ENCODE data around the gene SHISA7.

SHISA7 gene

DNA sequence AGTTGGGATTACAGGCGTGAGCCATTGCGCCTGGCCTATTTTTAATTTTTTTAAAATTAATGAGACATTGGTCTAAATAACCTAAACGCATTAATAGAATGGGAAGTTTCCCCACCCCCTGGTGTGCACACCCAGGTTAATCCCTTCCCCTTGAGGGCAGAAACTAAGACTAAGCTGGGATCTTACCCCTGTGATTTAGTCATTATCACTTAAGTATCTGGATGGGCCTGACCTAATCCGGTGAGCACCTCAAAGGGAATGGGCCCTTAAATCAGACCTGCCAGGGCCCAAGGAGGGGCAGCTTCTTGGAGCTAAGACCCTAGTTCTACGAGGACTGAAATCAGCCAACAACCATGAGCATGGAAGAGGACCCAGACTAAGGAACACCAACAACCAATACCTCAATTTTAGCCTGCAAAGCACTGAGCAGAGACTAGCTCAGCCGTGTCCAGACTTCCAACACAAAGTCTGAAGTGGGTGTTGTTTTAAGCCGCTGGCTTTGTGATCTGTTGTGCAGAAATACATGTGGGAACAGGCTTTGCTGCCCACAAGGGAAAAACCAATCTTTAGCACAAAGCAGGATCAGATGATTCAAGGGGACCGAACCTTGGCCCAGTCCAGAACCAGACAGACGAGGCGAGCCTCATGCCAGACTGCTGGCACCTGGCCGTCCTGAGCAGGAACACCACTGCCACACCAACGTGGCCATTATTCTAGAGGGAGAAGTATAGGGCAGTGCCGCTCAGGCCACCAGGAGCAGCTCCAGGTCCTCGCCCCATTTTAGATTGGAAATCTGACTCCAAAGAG lies 42.6 kb downstream of the SHISA7 start:
- no peak for DNase-seq (ENCODE audit: low read depth, low spot score)
- ChIA-PET POLR2A (no interaction called here), CTCF (interaction anchor here (1.0 to 1.2 kb wide), 5 partner anchors 10 to 240 kb away, joined by 3 to 4 read pairs (median 3); partner anchors contain the start of gene TMEM238)
- TF ChIP-seq, protein P1, sequence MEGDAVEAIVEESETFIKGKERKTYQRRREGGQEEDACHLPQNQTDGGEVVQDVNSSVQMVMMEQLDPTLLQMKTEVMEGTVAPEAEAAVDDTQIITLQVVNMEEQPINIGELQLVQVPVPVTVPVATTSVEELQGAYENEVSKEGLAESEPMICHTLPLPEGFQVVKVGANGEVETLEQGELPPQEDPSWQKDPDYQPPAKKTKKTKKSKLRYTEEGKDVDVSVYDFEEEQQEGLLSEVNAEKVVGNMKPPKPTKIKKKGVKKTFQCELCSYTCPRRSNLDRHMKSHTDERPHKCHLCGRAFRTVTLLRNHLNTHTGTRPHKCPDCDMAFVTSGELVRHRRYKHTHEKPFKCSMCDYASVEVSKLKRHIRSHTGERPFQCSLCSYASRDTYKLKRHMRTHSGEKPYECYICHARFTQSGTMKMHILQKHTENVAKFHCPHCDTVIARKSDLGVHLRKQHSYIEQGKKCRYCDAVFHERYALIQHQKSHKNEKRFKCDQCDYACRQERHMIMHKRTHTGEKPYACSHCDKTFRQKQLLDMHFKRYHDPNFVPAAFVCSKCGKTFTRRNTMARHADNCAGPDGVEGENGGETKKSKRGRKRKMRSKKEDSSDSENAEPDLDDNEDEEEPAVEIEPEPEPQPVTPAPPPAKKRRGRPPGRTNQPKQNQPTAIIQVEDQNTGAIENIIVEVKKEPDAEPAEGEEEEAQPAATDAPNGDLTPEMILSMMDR (IDR thresholded peaks at IDR 0.05; ENCODE audit: insufficient read depth, low read length, missing control alignments) = no peak
- no peak overlapping the region for H3K4me3 ChIP-seq (ENCODE audit: low read depth, low read length)

GRCh38 chr19:55398200-55398925 lies 44.7 kb downstream of the SHISA7 start:
- TF ChIP-seq, protein P1 (IDR thresholded peaks at IDR 0.05; ENCODE audit: insufficient read depth, low read length, missing control alignments) = no peak
- POLR2A ChIA-PET = interaction anchor here (1.0 to 1.8 kb wide), 2 partner anchors 9 to 139 kb away, joined by 3 to 22 read pairs; partner anchors contain the start of genes PPP6R1 and UBE2S
- H3K4me3 ChIP-seq (ENCODE audit: low read depth, low read length) = no peak overlapping the region
- DNase-seq (ENCODE audit: low read depth, low spot score) = no peak
- CTCF ChIA-PET = interaction anchor here (1.4 kb wide), 2 partner anchors 8 to 104 kb away, joined by 4 read pairs; no protein-coding TSS in a partner anchor

DNA sequence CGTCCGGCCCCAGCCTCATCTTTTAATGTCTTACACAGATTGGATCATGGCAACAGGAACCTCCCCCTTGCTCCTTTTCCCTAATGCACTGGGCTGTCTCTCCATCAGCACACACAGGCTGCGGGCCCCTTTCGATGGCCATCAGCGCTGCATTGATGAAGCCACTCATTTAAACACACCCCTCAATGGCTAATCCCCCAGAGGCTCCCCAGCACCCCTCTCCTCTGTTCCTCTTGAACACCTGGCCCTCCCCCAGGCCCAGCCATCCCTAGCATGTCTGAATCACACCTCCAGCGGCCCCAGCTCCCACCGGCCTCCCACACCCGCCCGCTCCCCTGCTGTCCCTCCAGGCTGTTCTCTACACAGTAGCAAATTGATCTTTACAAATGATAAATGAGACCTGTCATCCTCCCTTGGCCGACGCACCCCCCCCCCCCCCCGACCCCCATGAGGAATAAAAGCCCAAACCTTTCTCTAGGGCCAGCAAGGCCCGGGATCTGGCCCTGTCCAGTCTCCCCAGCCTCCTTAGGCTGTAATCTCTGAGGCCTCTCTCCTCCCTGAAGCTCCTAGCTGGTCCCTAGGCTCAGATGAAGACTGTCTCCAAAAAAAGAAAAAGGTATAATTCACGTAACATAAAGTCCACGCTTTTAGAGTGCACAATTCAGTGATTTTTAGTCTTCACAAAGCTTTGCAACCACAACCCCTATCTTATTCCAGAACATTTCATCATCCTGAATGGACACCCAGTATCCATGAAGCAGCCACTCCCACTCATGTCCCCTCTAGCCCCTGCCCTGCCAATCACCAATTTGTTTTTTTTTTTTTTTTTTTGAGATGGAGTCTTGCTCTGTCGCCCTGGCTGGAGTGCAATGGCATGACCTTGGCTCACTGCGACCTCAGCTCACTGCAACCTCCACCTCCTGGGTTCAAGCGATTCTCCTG lies 50.0 kb downstream of the SHISA7 start:
- ChIA-PET CTCF (interaction anchor here (0.9 to 2.2 kb wide), 5 partner anchors 9 to 101 kb away, joined by 4 to 8 read pairs (median 5); partner anchors contain the start of gene TMEM238), POLR2A (interaction anchor here (0.7 to 10.8 kb wide), 3 partner anchors 9 to 275 kb away, joined by 3 to 86 read pairs (median 6); partner anchors contain the start of gene UBE2S)
- TF ChIP-seq, protein P1 (IDR thresholded peaks at IDR 0.05; ENCODE audit: insufficient read depth, low read length, missing control alignments) = no peak
- no peak overlapping the region for H3K4me3 ChIP-seq (ENCODE audit: low read depth, low read length)
- no peak for DNase-seq (ENCODE audit: low read depth, low spot score)

GRCh38 chr19:55391702-55392615 lies 51.1 kb downstream of the SHISA7 start:
- TF ChIP-seq, protein P1 (IDR thresholded peaks at IDR 0.05; ENCODE audit: insufficient read depth, low read length, missing control alignments) = no peak
- H3K4me3 ChIP-seq (ENCODE audit: low read depth, low read length) = no peak overlapping the region
- no peak for DNase-seq (ENCODE audit: low read depth, low spot score)
- CTCF ChIA-PET = interaction anchor here (1.4 to 1.9 kb wide), 2 partner anchors 91 to 101 kb away, joined by 5 read pairs; no protein-coding TSS in a partner anchor
- POLR2A ChIA-PET = interaction anchor here (10.8 kb wide), 1 partner anchor 15 kb away, joined by 86 read pairs; the partner anchor contains the start of gene UBE2S

DNA sequence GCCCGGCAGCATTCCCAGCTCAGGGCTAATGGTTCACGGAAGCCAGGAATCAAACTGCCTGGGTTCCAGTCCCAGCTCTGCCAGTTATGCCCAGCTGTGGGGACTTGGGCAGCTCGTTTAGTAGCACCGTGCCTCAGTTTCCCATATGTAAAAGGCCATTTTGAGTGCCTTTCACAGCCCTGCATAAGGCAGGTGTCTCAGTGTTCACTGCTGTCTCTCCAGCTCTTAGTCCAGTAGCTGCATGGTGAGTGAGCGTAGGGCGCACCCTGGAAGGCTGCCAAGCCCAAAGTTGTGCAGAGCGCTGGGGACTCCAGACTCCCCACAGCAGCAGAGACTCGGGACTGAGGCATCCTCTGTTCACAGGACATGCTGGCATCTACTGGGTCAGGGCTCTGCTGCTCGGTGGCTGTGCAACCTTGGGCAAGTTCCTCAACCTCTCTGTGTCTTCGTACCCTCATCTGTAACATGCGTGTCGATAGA lies 51.9 kb downstream of the SHISA7 start:
- no peak overlapping the region for H3K4me3 ChIP-seq (ENCODE audit: low read depth, low read length)
- DNase-seq (ENCODE audit: low read depth, low spot score) = no peak
- CTCF ChIA-PET = interaction anchor here (1.0 to 5.3 kb wide), 5 partner anchors 8 to 249 kb away, joined by 3 to 33 read pairs (median 5); no protein-coding TSS in a partner anchor
- TF ChIP-seq, protein P1 (IDR thresholded peaks at IDR 0.05; ENCODE audit: insufficient read depth, low read length, missing control alignments) = no peak
- POLR2A ChIA-PET = interaction anchor here (1.2 to 10.8 kb wide), 2 partner anchors 15 to 71 kb away, joined by 3 to 86 read pairs; partner anchors contain the start of gene UBE2S
